Loucy (cell line): ENCODE data around the gene RPL13.

Source experiments
- H2AFZ ChIP-seq: fragments of 200-600 bp; sonication (generic); 2 replicates; pipeline ENCODE4 v1.6.0; 2016; ENCODE audit warnings: antibody characterized with exemption, mild to moderate bottlenecking, low read length, moderate library complexity
- H3F3A ChIP-seq: fragments of 200-600 bp; 2 replicates; pipeline ENCODE4 v1.6.0; 2016; ENCODE audit warnings: antibody characterized with exemption, low read depth, mild to moderate bottlenecking
- H3K27me3 ChIP-seq: fragments of 200-600 bp; sonication (generic); 2 replicates; pipeline ENCODE4 v1.6.1; 2014; ENCODE audit warnings: low read length, mild to moderate bottlenecking; ENCODE audit not compliant: insufficient read depth, poor library complexity, severe bottlenecking
- H3K36me3 ChIP-seq: fragments of 200-600 bp; sonication (generic); 2 replicates; pipeline ENCODE4 v1.6.1; 2016; ENCODE audit warnings: low read length; ENCODE audit not compliant: insufficient read depth
- H3K4me1 ChIP-seq: fragments of 200-600 bp; sonication (generic); 2 replicates; pipeline ENCODE4 v1.5.1; 2014; ENCODE audit warnings: low read length, mild to moderate bottlenecking; ENCODE audit not compliant: insufficient read depth, poor library complexity, severe bottlenecking
- H3K4me2 ChIP-seq: fragments of 200-600 bp; sonication (generic); 2 replicates; pipeline ENCODE4 v1.6.0; 2014; ENCODE audit warnings: antibody characterized with exemption, low read length, low read depth, mild to moderate bottlenecking; ENCODE audit not compliant: poor library complexity, severe bottlenecking
- H3K4me3 ChIP-seq: fragments of 200-600 bp; sonication (generic); 2 replicates; pipeline ENCODE4 v1.5.1; 2014; ENCODE audit warnings: low read length, mild to moderate bottlenecking, mixed read lengths; ENCODE audit not compliant: poor library complexity, severe bottlenecking
- H3K79me2 ChIP-seq: fragments of 200-600 bp; sonication (generic); 2 replicates; pipeline ENCODE4 v1.6.1; 2014; ENCODE audit warnings: low read length; ENCODE audit not compliant: insufficient read depth
- H3K9ac ChIP-seq: fragments of 200-600 bp; sonication (generic); 2 replicates; pipeline ENCODE4 v1.6.0; 2014; ENCODE audit warnings: mild to moderate bottlenecking, low read depth, low read length, moderate library complexity; ENCODE audit not compliant: poor library complexity, severe bottlenecking
- H3K9me2 ChIP-seq: fragments of 200-600 bp; sonication (generic); replicated peaks from 2 replicates; pipeline ENCODE4 v1.6.1; 2016; ENCODE audit warnings: low read depth, low read length, mixed read lengths
- H3K9me3 ChIP-seq: fragments of 200-600 bp; sonication (generic); 2 replicates; pipeline ENCODE4 v1.6.1; 2014; ENCODE audit warnings: mild to moderate bottlenecking, antibody characterized with exemption, low read length, low read depth; ENCODE audit not compliant: insufficient read depth
- H4K20me1 ChIP-seq: fragments of 200-600 bp; sonication (generic); 2 replicates; pipeline ENCODE4 v1.6.0; 2014; ENCODE audit warnings: antibody characterized with exemption, low read length, mild to moderate bottlenecking; ENCODE audit not compliant: insufficient read depth, poor library complexity, severe bottlenecking
- CTCF ChIP-seq: fragments of 200-600 bp; sonication (generic); conservative IDR thresholded peaks from 2 replicates; pipeline ENCODE4 v1.5.1; 2014; ENCODE audit warnings: mild to moderate bottlenecking, antibody characterized with exemption, low read length
- EZH2phosphoT487 ChIP-seq: fragments of 200-600 bp; IDR thresholded peaks from 2 replicates; pipeline ENCODE4 v1.6.1; 2018; ENCODE audit warnings: antibody characterized with exemption, mild to moderate bottlenecking, moderate library complexity, borderline replicate concordance

The RPL13 gene

GRCh38 chr16:89538286-89538685, 22.2 kb upstream of the RPL13 start:
- H3K9me2 ChIP-seq: no peaks in the 10 kb centered on the region
- no peak overlapping the region for H3K4me2 ChIP-seq
- TF ChIP-seq CTCF (no peak), EZH2phosphoT487 (no peak)
- H3K9ac ChIP-seq: no peak overlapping the region
- H3K4me1 ChIP-seq: no peaks in the 10 kb centered on the region
- H3K36me3 ChIP-seq: no peaks in the 10 kb centered on the region
- H3F3A ChIP-seq: no peaks in the 10 kb centered on the region
- H2AFZ ChIP-seq: no peak overlapping the region
- no peaks in the 10 kb centered on the region for H3K9me3 ChIP-seq
- H3K27me3 ChIP-seq: no peaks in the 10 kb centered on the region
- no peak overlapping the region for H3K4me3 ChIP-seq
- H3K79me2 ChIP-seq: no peaks in the 10 kb centered on the region
- H4K20me1 ChIP-seq: no peaks in the 10 kb centered on the region

DNA sequence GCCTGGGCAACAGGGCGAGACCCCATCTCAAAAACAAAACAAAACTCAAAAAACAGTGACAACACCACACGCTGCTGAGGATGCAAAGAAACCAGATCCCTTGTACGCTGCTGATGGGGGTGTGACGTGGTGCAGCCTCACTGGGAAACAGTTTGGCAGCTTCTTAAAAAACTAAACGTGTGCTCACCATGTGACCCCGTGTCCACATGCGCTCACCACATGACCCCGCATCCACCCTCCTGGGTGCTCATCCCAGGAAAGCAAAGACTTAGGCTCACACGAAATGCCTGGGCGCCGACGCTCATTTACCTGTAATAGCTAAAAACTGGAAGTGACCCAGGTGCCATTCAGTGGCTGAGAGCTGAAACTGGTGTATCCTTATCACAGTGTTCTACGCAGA, 19.9 kb upstream of the RPL13 start:
- H3K79me2 ChIP-seq: no peaks in the 10 kb centered on the region
- no peak overlapping the region for H3K4me3 ChIP-seq
- H4K20me1 ChIP-seq: no peaks in the 10 kb centered on the region
- no peaks in the 10 kb centered on the region for H3K36me3 ChIP-seq
- H3F3A ChIP-seq: no peaks in the 10 kb centered on the region
- H3K9me2 ChIP-seq: no peaks in the 10 kb centered on the region
- H2AFZ ChIP-seq: no peak overlapping the region
- H3K27me3 ChIP-seq: no peaks in the 10 kb centered on the region
- H3K4me1 ChIP-seq: no peaks in the 10 kb centered on the region
- no peak for TF ChIP-seq EZH2phosphoT487
- no peak for TF ChIP-seq CTCF
- no peak overlapping the region for H3K9ac ChIP-seq
- H3K9me3 ChIP-seq: no peaks in the 10 kb centered on the region
- H3K4me2 ChIP-seq: no peak overlapping the region

GRCh38 chr16:89541792-89542191, 18.7 kb upstream of the RPL13 start:
- no peaks in the 10 kb centered on the region for H3K36me3 ChIP-seq
- TF ChIP-seq EZH2phosphoT487 (no peak), CTCF (no peak)

More at GRCh38 chr16:89541792-89542191, 18.7 kb upstream of the RPL13 start:
- no peaks in the 10 kb centered on the region for H3K4me1 ChIP-seq
- H3K79me2 ChIP-seq: no peaks in the 10 kb centered on the region
- no peaks in the 10 kb centered on the region for H3K27me3 ChIP-seq
- H3K9ac ChIP-seq: no peak overlapping the region
- H3K4me2 ChIP-seq: no peak overlapping the region
- no peak overlapping the region for H3K4me3 ChIP-seq
- H3K9me3 ChIP-seq: no peaks in the 10 kb centered on the region
- no peak overlapping the region for H2AFZ ChIP-seq
- no peaks in the 10 kb centered on the region for H4K20me1 ChIP-seq
- H3F3A ChIP-seq: no peaks in the 10 kb centered on the region
- H3K9me2 ChIP-seq: no peaks in the 10 kb centered on the region
